Sigmoid colon (tissue), 7 donors: ENCODE results near the gene PPP1R37. TPM values are rescaled to one million over a fixed set of nuclear protein-coding genes. Genes with fewer than 3 reads are reported as not detected.

Source experiments
- DNase-seq: peaks from one replicate; pipeline ENCODE4 v3.0.0-alpha.2; 2019
- H3K27ac ChIP-seq, 4 donors: fragments of 200-600 bp; sonication (generic); one replicate each; pipeline ENCODE4 v1.5.1; 2016 to 2019; ENCODE audit warnings: mild to moderate bottlenecking in 1 of 4
- H3K27me3 ChIP-seq, 3 donors: fragments of 200-600 bp; sonication (generic); one replicate each; pipeline ENCODE4 v1.5.1; 2019; ENCODE audit warnings: mild to moderate bottlenecking in 1 of 3
- H3K36me3 ChIP-seq, 4 donors: fragments of 200-600 bp; sonication (generic); one replicate each; pipeline ENCODE4 v1.5.1; 2016 to 2019
- H3K4me1 ChIP-seq, 4 donors: fragments of 200-600 bp; sonication (generic); one replicate each; pipeline ENCODE4 v1.5.1; 2017 to 2019
- H3K4me3 ChIP-seq, 4 donors: fragments of 200-600 bp; sonication (generic); one replicate each; pipeline ENCODE4 v1.5.1; 2017 to 2019; ENCODE audit warnings: mild to moderate bottlenecking in 2 of 4, moderate library complexity in 1 of 4
- H3K9me3 ChIP-seq, 4 donors: fragments of 200-600 bp in 3 of 4; sonication (generic) in 3 of 4; one replicate each; pipeline versions ENCODE4 v1.5.1 to v1.6.1; 2013 to 2019
- EP300 ChIP-seq, 4 donors: sonication (generic); formaldehyde crosslinking; IDR thresholded peaks; one replicate each; pipeline ENCODE4 v1.6.1; 2017; ENCODE audit warnings: antibody characterized with exemption in 4 of 4
- POLR2A ChIP-seq, 2 donors: fragments of 450-650 bp; IDR thresholded peaks; one replicate each; pipeline ENCODE4 v1.6.1; 2016; ENCODE audit warnings: antibody characterized with exemption in 2 of 2, mild to moderate bottlenecking in 2 of 2, moderate library complexity in 2 of 2
- POLR2AphosphoS5 ChIP-seq, 4 donors: sonication (generic); formaldehyde crosslinking; IDR thresholded peaks; one replicate each; pipeline ENCODE4 v1.6.1; 2017; ENCODE audit warnings: antibody characterized with exemption in 4 of 4
- WGBS, 2 donors: extraction: QIAGEN DNeasy Blood & Tissue Kit; methylation state at CpG; one replicate each; pipeline ENCODE4 v1.1.7; 2013; 5-methylcytosine and 5-hydroxymethylcytosine counted together
- intact Hi-C: fragments of 100-400 bp; cut with DNase I; formaldehyde crosslinking; loops from one replicate; pipeline ENCODE4 v1.15.1; 2023
- polyA plus RNA-seq, 3 donors: library from polyadenylated mRNA; stranded (reverse); fragments of 200-250 nt; gene quantifications; one replicate each; pipeline ENCODE4 v1.2.3, GENCODE V29; 2013
- total RNA-seq, 4 donors: library from RNA; depleted of rRNA; stranded (reverse); fragments of >200 nt; gene quantifications; one replicate each; pipeline ENCODE4 v1.1.0, GENCODE V29; 2016
- TF ChIP-seq, protein P1 (sequence below), 4 experiments: fragments of 450-650 bp in 3 of 4; fragments of 200-600 bp in 1 of 4; IDR thresholded peaks; one replicate each; pipeline ENCODE4 v1.5.1; 2016 to 2019; ENCODE audit warnings: antibody characterized with exemption in 4 of 4, mild to moderate bottlenecking in 3 of 4, moderate library complexity in 2 of 4
- donor health status: healthy with polysubstance abuse.
- donor health status: Bipolar disorder and iron deficiency.
- donor health status: healthy.

PPP1R37 gene
- total and polyA plus RNA-seq, 7 donors: 17.8 to 32.5 (median 21.6) TPM

DNA sequence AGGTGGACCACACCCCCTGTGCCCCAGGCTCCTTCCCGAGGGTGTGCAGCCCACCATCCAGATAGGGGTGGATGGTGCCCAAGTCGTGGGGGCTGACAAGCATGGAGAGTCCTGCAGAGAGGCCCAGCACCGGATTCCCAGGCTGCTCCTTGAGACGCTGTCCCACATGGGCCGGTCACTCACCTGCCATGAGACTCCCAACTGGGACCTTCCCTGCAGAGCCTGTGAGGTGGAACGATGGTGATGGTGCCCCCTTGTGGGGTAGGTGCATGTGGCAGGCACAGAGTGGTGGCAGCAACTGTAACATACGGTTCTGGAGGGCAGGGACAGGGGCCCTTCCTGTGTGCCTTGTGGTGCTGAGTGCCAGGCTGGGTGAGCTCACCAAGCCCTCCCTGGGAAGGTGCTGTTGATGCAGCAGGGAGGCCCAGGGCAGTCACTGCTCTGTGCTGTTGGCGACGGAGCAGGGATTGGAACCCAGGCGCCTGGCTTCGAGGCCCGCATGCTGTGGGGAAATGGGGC, 33.1 kb downstream of the PPP1R37 start:
- H3K27ac ChIP-seq: no peak overlapping the region
- TF ChIP-seq, protein P1, sequence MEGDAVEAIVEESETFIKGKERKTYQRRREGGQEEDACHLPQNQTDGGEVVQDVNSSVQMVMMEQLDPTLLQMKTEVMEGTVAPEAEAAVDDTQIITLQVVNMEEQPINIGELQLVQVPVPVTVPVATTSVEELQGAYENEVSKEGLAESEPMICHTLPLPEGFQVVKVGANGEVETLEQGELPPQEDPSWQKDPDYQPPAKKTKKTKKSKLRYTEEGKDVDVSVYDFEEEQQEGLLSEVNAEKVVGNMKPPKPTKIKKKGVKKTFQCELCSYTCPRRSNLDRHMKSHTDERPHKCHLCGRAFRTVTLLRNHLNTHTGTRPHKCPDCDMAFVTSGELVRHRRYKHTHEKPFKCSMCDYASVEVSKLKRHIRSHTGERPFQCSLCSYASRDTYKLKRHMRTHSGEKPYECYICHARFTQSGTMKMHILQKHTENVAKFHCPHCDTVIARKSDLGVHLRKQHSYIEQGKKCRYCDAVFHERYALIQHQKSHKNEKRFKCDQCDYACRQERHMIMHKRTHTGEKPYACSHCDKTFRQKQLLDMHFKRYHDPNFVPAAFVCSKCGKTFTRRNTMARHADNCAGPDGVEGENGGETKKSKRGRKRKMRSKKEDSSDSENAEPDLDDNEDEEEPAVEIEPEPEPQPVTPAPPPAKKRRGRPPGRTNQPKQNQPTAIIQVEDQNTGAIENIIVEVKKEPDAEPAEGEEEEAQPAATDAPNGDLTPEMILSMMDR (IDR thresholded peaks at IDR 0.05): peak; percentile 2 to 49 (median 33)
- no peak for TF ChIP-seq POLR2AphosphoS5 (IDR thresholded peaks at IDR 0.05)
- no peak for TF ChIP-seq EP300 (IDR thresholded peaks at IDR 0.05)
- no peak for TF ChIP-seq POLR2A (IDR thresholded peaks at IDR 0.05)
- DNase-seq: no peak
- H3K4me3 ChIP-seq: no peak overlapping the region
- peaks cover 0 to 5% (median 0%) of the 10 kb centered on the region in 4 donors for H3K36me3 ChIP-seq
- H3K9me3 ChIP-seq: no peaks in the 10 kb centered on the region
- intact Hi-C loops: no loop called here
- no peaks in the 10 kb centered on the region for H3K4me1 ChIP-seq
- 48 to 55% methylated on average over 12 of the region's 12 CpGs for WGBS, 2 donors
- no peaks in the 10 kb centered on the region for H3K27me3 ChIP-seq

DNA sequence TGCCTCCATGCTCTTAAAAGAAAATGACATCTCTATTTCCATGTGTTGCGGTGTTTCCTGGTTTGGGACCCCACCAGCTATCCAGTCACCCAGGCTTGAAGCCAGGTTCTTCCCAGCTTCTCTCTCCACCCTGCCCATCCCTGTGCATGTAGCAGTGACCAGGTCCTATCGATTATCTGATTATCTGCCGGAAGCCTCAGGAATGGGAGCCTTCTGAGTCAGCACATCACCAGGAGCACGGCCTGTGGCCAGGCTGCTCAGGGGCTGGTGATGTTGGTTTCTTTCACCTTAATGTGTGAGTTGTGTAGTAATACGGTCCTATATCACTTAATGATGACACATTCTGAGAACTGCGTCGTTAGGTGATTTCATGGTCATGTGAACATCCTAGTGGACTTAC, 33.7 kb downstream of the PPP1R37 start:
- Histone ChIP-seq H3K27me3 (no peaks in the 10 kb centered on the region), H3K4me1 (no peaks in the 10 kb centered on the region), H3K9me3 (no peaks in the 10 kb centered on the region), H3K27ac (no peak overlapping the region), H3K4me3 (no peak overlapping the region), H3K36me3 (peaks cover 0 to 5% (median 0%) of the 10 kb centered on the region in 4 donors)
- intact Hi-C loops: no loop called here
- no peak for DNase-seq
- TF ChIP-seq POLR2A (IDR thresholded peaks at IDR 0.05): no peak
- TF ChIP-seq, protein P1 (IDR thresholded peaks at IDR 0.05): no peak
- no peak for TF ChIP-seq POLR2AphosphoS5 (IDR thresholded peaks at IDR 0.05)
- TF ChIP-seq EP300 (IDR thresholded peaks at IDR 0.05): no peak
- 87 to 93% methylated on average over 7 of the region's 7 CpGs for WGBS, 2 donors

DNA sequence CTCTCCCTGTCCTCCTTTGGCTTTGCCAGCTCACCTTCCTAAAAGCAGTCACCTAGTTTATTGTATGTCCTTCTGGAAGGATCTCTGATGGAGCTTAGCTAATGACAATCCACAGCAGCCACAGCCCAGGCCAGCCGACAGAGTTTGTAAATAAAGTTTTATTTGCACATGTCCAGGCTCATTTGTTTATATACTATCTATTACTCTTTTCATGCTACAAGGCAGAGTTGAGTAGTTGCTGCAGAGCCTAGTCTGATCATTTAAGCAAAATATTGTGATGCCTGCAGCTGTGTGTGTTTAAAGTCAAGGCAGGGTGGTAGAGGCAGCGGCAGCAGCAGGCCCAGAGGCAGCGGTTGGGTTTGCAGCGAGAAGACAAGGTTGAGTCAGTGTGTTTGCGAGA, 35.2 kb downstream of the PPP1R37 start:
- WGBS, 2 donors: 82 to 93% methylated on average over 5 of the region's 5 CpGs
- Histone ChIP-seq H3K27ac (no peak overlapping the region), H3K36me3 (peaks cover 0 to 5% (median 0%) of the 10 kb centered on the region in 4 donors), H3K27me3 (no peaks in the 10 kb centered on the region), H3K4me1 (no peaks in the 10 kb centered on the region), H3K4me3 (no peak overlapping the region), H3K9me3 (no peaks in the 10 kb centered on the region)
- DNase-seq: no peak
- TF ChIP-seq POLR2A (IDR thresholded peaks at IDR 0.05): no peak
- TF ChIP-seq, protein P1 (IDR thresholded peaks at IDR 0.05): no peak
- intact Hi-C loops: no loop called here

DNA sequence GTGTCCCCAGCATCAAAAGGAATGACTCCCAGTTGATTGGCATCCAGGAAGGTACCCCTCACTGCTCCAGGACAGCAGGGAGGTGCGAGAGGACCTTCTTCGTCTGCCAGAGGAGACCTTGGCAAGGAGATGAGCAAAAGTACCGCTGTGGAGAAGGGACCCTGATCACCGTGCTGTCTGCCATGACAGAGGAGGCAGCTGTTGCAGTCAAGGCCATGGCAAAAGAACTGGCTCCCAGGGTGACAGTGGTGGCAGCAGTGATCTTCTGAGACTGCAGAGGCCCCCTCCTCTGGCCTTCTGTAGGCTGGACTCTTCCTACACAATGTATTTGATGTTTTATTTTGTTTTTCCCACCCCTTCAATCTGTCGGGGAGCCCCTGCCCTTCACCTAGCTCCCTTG, 35.8 kb downstream of the PPP1R37 start:
- WGBS, 2 donors: 94 to 95% methylated on average over 5 of the region's 5 CpGs

More for the DNA sequence above, 35.8 kb downstream of the PPP1R37 start:
- Histone ChIP-seq H3K4me1 (no peaks in the 10 kb centered on the region), H3K27ac (no peak overlapping the region), H3K36me3 (no peaks in the 10 kb centered on the region), H3K4me3 (no peak overlapping the region), H3K27me3 (no peaks in the 10 kb centered on the region), H3K9me3 (no peaks in the 10 kb centered on the region)
- intact Hi-C loops: no loop called here
- no peak for DNase-seq
- no peak for TF ChIP-seq POLR2A (IDR thresholded peaks at IDR 0.05)
- TF ChIP-seq, protein P1 (IDR thresholded peaks at IDR 0.05): no peak
- no peak for TF ChIP-seq EP300 (IDR thresholded peaks at IDR 0.05)
- TF ChIP-seq POLR2AphosphoS5 (IDR thresholded peaks at IDR 0.05): no peak
